ENCODE results near the gene GRM7. TPM values are rescaled to one million over a fixed set of nuclear protein-coding genes. Genes with fewer than 3 reads are reported as not detected.

GRM7 gene
- polyA plus RNA-seq, 3 donors, result 0.05 to 0.10 TPM; not detected in 1

GRCh38 chr3:7328339-7328738 is 467.4 kb downstream of the GRM7 start:
- no peak overlapping the region for H3K27ac ChIP-seq (ENCODE audit: low read depth, low read length)
- 44 to 81% (median 80%) methylated on average over 1 of the region's 1 CpG for WGBS, 3 donors

DNA sequence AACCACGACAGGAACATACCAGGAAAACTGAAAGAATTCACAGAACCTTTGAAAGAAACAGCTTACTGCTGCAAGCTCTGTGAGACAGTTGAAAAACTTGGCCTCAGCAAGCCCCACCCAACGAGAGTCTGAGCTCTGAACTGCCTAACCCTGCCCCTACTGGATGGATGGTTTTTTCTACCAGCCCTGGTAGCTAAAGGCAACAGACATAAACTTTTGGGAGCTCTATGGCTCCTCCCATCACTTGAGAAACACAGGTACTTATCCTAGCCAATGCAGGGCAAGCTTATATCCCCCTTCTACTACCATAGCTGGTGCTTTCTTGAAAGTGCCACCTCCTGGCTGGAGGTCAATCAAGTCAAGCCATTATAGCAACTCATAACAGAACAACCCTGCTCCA is 471.8 kb downstream of the GRM7 start:
- WGBS, 3 donors, result 41 to 72% (median 47%) methylated on average over 2 of the region's 2 CpGs
- no peak overlapping the region for H3K27ac ChIP-seq (ENCODE audit: low read depth, low read length)

- H3K27ac ChIP-seq (ENCODE audit: low read depth, low read length), result no peak overlapping the region
- WGBS, 3 donors, result 75 to 94% (median 84%) methylated on average over 4 of the region's 4 CpGs
Observed at GRCh38 chr3:7333125-7333524, 472.2 kb downstream of the GRM7 start.

DNA sequence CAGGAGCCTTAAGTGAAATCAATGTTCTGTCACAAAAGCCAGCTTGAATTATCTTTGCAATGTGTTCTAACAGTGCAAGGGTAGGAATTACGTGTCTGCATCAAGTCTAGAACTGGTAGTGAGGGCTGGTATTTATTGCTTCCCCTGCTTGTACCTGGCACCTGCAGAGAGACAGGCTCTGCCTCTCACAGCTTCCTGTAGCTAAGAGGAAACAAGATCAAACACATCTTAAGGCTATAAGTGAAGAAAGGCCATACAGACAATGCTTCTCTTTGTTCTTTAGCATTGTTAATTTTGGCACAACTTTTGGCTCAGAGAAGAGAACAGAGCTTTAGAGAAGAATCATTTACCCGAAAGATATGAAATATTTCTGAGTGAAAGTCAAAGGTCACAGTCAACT is 479.9 kb downstream of the GRM7 start:
- H3K27ac ChIP-seq (ENCODE audit: low read depth, low read length), result no peak overlapping the region
- WGBS, 3 donors, result 42 to 63% (median 50%) methylated on average over 2 of the region's 2 CpGs

DNA sequence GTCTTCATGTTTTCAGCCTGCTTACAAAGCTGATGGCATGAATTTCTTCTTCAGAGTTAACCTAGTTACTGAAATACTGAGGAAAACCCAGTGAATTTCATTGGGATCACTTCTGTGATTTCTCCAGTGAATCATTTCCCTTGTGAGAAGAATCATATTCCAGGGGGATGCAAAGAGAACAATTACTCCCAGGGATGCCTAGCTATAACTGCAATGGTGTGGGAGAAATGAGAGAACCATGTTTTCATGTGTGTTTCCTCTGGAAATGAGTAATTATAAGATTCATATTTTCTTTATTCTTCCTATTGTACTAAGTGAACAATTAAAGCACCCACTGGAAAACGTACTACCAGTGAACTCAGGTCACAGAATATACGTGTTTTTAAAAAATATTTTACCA is 485.4 kb downstream of the GRM7 start:
- no peak overlapping the region for H3K27ac ChIP-seq (ENCODE audit: low read depth, low read length)
- WGBS, 3 donors, result 77 to 80% (median 80%) methylated on average over 2 of the region's 2 CpGs

- H3K27ac ChIP-seq (ENCODE audit: low read depth, low read length), result no peak overlapping the region
- 87 to 97% (median 94%) methylated on average over 1 of the region's 1 CpG for WGBS, 3 donors
Observed at GRCh38 chr3:7357101-7357500, 496.2 kb downstream of the GRM7 start.

GRCh38 chr3:7367968-7368367 is 507.1 kb downstream of the GRM7 start:
- WGBS, 3 donors, result 47 to 81% (median 81%) methylated on average over 1 of the region's 1 CpG
- H3K27ac ChIP-seq (ENCODE audit: low read depth, low read length), result no peak overlapping the region

DNA sequence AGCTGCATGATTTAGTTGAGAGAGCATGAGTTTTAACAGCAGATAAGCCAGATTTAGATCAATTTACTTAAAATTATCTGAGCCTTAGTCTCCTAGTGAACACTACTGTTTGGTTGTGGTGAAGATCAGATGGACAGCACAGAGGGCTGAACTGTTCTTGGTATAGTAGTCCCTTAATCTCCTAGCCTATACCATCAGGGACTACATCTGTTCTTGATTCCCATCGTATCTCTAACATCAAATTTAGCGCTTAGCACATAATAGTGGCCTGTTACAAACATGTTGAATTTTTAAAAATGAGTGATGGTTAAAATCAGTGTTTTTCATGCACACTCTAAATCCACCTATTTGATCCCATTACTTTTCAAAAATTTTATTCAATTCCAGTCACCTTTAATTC is 507.7 kb downstream of the GRM7 start:
- H3K27ac ChIP-seq (ENCODE audit: low read depth, low read length), result no peak overlapping the region
- 82 to 91% (median 91%) methylated on average over 2 of the region's 2 CpGs for WGBS, 3 donors

GRCh38 chr3:7371693-7372572 is 511.0 kb downstream of the GRM7 start:
- WGBS, 3 donors, result 57 to 74% (median 60%) methylated on average over 7 of the region's 7 CpGs
- no peak overlapping the region for H3K27ac ChIP-seq (ENCODE audit: low read depth, low read length)

- H3K27ac ChIP-seq (ENCODE audit: low read depth, low read length), result no peak overlapping the region
- 91 to 96% (median 93%) methylated on average over 2 of the region's 2 CpGs for WGBS, 3 donors
Observed at GRCh38 chr3:7377103-7377502, 516.2 kb downstream of the GRM7 start.

GRCh38 chr3:7381741-7382140 is 520.8 kb downstream of the GRM7 start:
- no peak overlapping the region for H3K27ac ChIP-seq (ENCODE audit: low read depth, low read length)

DNA sequence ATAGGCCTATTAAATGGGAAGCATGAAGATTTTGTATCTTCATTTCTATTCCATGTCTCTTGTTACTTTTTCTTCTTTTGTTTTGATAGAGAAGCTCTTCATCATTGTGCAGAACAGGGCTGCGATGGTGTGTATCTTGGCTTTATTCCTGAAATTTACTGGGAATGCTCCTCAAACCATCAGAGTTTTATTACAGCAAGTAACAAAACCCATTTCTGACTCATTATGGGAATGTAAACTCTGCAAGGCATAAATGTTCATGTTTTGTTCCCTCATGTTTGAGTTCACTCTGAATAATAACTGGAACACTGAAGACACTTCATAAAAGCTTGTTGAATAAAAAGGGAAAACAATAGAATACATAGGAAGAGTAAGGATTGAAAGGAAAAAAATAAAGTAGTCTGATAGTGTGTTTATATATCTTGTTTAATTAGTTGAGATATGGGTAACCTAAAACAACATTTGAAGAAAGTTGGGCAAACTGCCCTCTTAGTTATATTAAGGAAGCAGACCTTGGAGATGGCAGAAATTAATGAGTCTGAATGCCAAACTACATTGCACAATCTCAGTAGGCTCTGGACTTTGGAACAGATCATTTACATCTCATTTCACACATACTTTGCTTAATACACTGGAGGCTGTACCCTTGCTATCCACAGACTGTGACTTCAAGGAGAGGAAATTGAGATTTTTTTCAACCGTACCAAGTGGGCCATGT is 521.5 kb downstream of the GRM7 start:
- no peak overlapping the region for H3K27ac ChIP-seq (ENCODE audit: low read depth, low read length)
- WGBS, 3 donors, result 24 to 74% (median 70%) methylated on average over 2 of the region's 2 CpGs

GRCh38 chr3:7385635-7386034 is 524.7 kb downstream of the GRM7 start:
- WGBS, 3 donors, result 67 to 74% (median 70%) methylated on average over 2 of the region's 2 CpGs
- H3K27ac ChIP-seq (ENCODE audit: low read depth, low read length), result no peak overlapping the region

GRCh38 chr3:7388026-7388425 is 527.1 kb downstream of the GRM7 start:
- no peak overlapping the region for H3K27ac ChIP-seq (ENCODE audit: low read depth, low read length)
- 73 to 86% (median 86%) methylated on average over 2 of the region's 2 CpGs for WGBS, 3 donors

- H3K27ac ChIP-seq (ENCODE audit: low read depth, low read length), result no peak overlapping the region
- WGBS, 3 donors, result 61 to 88% (median 83%) methylated on average over 1 of the region's 1 CpG
Observed at GRCh38 chr3:7392206-7392605, 531.3 kb downstream of the GRM7 start.

- 84 to 90% (median 88%) methylated on average over 6 of the region's 6 CpGs for WGBS, 3 donors
- H3K27ac ChIP-seq (ENCODE audit: low read depth, low read length), result no peak overlapping the region
Observed at GRCh38 chr3:7393944-7394605, 533.2 kb downstream of the GRM7 start.

DNA sequence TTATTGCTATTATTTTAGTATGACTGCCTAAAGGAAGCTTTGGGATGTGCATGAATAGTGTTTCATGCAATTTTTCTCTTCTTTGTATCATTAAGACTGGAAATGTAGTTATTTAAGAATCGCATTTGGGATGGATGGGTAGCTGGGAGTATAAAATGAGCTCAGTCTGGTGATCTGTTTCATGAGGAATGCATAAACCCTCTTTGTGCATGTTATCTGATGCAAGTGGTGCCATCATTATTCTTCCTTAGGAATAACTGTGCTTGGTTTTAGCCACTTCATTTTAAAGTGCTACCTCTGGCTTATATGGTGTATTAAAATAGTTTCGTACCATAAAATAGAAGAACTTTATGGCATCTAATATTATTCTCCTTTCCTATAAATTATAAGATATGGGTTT is 535.6 kb downstream of the GRM7 start:
- H3K27ac ChIP-seq (ENCODE audit: low read depth, low read length), result no peak overlapping the region

GRCh38 chr3:7397097-7397496 is 536.2 kb downstream of the GRM7 start:
- WGBS, 3 donors, result 78 to 93% (median 90%) methylated on average over 2 of the region's 2 CpGs
- H3K27ac ChIP-seq (ENCODE audit: low read depth, low read length), result no peak overlapping the region

More for the DNA sequence above, 535.6 kb downstream of the GRM7 start:
- 86 to 97% (median 89%) methylated on average over 2 of the region's 2 CpGs for WGBS, 3 donors

DNA sequence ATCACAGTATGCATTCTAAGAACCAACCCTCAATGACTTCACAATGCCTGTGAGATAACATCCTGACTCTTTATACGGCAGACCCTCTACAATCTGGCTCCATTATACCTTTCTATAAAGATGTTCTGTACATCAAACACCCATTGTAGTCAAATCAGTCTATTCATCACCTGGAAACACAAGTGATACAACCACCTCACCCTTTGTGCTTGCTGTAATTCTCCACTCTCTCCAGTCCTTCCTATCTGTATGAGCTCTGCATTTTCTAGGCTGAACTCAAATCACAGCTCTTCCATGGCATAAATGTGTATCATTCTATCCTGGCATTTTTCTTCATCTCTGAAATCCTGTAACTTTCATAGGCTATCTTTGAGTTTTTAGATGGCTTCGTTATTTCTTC is 539.4 kb downstream of the GRM7 start:
- H3K27ac ChIP-seq (ENCODE audit: low read depth, low read length), result no peak overlapping the region
- 78 to 92% (median 90%) methylated on average over 2 of the region's 2 CpGs for whole genome bisulfite sequencing, 3 donors

Measured in adipose tissue (tissue), 3 donors.